AG20443 (cell line): ENCODE data around the gene COX14.
A peak's percentile ranks its signal among the peaks of the same experiment; 100 is the strongest.
"Not testable (repeated sequence)": the region's sequence is repeated elsewhere in the genome, so short reads cannot be mapped to it uniquely, and the experiment has no call there.

ENCODE experiments used
- DNase-seq: peaks from one replicate; pipeline ENCODE4 v3.0.0; 2012; ENCODE audit warnings: low spot score, mixed read lengths

COX14 gene

DNA sequence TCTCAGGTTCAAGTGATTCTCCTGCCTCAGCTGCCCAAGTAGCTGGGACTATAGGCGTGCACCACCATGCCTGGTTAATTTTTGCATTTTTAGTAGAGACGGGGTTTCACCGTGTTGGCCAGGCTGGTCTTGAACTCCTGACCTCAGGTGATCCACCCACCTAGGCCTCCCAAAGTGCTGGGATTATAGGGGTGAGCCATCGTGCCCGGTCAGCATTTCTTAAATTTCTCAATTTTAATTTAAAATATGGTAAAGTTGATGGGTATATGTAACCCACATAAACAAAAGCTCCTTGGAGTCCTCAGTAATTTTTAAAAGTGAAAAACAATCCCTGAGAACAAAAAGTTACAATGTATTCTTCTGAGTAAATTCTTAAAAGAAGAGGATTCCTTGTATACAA lies 42.9 kb downstream of the COX14 start:
- not testable (repeated sequence) for DNase-seq

- no peak for DNase-seq
These were observed 44.6 kb downstream of the COX14 start for GRCh38 chr12:50156641-50157040.

GRCh38 chr12:50157259-50157658 lies 45.2 kb downstream of the COX14 start:
- no peak for DNase-seq

DNA sequence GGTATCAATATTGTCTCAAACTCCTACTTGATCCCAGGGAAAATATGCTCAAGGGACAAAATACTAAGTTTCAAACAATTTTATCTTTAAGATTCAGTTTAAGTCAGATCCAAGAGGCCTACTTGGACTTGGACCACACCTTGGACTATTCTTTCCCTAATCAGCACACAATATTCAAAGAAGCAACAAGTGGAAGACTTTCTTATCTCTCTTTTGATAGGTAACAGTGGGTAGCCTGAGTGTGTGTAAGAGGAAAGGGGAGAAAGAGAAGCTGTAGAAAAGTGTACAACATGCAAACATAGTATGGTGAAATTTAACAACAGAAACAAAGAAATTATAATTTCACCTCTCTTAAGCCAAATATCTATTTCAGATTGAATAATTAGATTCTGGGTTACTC lies 48.6 kb downstream of the COX14 start:
- DNase-seq, result no peak

DNA sequence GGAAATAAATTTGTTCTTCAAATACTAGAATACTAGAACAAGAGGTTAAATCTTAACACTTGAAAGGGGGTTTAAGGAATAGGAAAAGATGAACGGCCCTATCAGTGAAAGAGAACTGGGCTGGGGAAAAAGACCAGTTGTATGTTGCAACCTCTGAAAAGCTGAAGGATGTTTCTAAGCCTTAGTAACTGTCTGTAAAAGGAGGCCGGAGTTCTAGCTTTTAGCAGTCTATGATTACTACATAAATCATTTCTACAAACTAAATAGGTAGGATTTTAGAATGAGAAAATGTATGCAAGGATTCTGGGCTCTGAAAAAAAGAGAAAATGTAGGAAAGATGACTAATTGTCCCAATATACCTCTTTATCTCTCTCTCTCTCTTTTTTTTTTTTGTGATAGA lies 50.2 kb downstream of the COX14 start:
- no peak for DNase-seq

DNA sequence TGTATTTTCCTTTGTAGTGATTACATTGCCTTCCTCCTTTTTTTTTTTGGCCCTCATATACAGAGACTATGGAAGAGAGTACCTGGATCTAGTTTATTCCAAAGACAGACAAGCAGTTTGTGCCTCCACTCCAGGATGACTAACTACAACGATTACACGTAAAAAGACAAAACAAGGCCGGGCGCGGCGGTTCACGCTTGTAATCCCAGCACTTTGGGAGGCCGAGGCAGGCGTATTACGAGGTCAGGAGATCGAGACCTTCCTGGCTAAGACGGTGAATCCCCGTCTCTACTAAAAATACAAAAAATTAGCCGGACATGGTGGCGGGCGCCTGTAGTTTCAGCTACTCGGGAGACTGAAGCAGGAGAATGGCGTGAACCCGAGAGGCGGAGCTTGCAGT lies 52.9 kb downstream of the COX14 start:
- DNase-seq, result no peak

DNA sequence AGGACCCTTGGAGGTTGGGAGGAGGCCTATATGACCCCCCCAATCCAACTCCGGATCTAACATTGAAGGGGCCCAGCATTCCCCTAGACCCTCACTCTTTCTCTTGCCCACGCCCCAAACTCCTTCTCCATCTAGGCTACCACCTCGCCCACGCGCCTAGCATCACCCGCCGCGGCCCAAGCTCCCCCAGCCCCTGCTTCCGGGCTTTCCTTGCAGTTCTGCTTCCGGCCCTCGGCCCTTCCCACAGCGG lies 54.7 kb downstream of the COX14 start:
- DNase-seq, result no peak

DNA sequence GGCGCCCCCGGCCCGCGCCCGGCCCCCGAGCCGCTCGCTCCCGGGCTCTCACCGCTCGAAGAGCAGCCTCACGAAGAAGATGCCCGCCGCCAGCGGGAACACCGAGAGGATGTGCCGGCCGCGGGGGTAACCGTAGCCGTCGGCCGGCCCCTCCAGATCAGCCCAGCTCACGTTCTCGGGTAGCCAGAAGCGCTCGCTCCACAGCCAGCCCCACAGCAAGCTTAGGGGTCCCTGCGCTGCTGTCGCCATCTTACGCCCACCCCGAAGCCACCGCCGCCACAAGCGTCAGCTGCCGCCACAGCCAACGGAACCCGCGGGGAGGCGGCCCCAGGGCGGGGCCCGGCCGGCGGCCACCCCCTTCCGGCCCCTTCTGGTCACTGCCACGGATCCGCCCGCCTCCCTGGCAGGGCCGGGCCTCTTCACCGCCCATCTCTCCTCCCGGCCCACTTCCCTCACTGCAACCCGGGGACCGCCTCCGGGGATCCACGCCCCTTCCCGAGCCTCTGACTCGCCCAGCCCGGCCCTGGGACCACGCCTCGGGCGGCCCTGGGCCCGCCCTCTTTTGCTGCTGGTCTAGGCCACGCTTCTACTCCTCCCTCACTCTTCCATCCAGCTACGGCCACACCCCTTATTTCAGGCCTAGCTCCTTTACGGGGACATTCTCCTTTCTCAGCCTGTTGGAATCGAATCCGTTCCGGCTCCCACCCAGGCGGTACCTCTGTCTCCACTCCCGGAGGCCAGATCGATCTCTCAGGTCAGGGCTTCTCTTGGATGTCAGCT lies 55.2 kb downstream of the COX14 start, which contains the start of gene CERS5:
Gene CERS5, minus strand, starts transcription at position 321 of the 780 bp plus-strand sequence. Its CDS starts 72 bp downstream, at position 249.
- peak; percentile 99 for DNase-seq
